ENCODE results near the gene DFFB.
A peak's percentile ranks its signal among the peaks of the same experiment; 100 is the strongest.
"Not testable (repeated sequence)": the region's sequence is repeated elsewhere in the genome, so short reads cannot be mapped to it uniquely, and the experiment has no call there.

The DFFB gene

GRCh38 chr1:3856923-3857790 is at the start of gene DFFB, which contains the start of gene CEP104:
Gene DFFB (plus strand): TSS chr1:3857476. CDS start chr1:3857604, 128 bp downstream.
Gene CEP104 (minus strand): TSS chr1:3857211. CDS start chr1:3852407, 4,804 bp downstream.
- H3K4me3 ChIP-seq (ENCODE audit: low read length), result peak within 1 kb of the TSS; percentile 97
- H3K9ac ChIP-seq (ENCODE audit: low read length), result peak within 1 kb of the TSS; percentile 78
- H3K27me3 ChIP-seq (ENCODE audit: control insufficient read depth, insufficient read depth, low read length), result no peaks in the 10 kb centered on the region
- H3K9me3 ChIP-seq (ENCODE audit: control insufficient read depth, low read length), result no peaks in the 10 kb centered on the region
- H3K4me1 ChIP-seq (ENCODE audit: control insufficient read depth, insufficient read depth, low read length), result peaks cover 22% of the 10 kb centered on the region
- no peaks in the 10 kb centered on the region for H3K36me3 ChIP-seq (ENCODE audit: control insufficient read depth, insufficient read depth, low read length)

GRCh38 chr1:3807769-3808168 is 49.5 kb upstream of the DFFB start:
- H3K4me1 ChIP-seq (ENCODE audit: control insufficient read depth, insufficient read depth, low read length), result no peaks in the 10 kb centered on the region
- H3K27me3 ChIP-seq (ENCODE audit: control insufficient read depth, insufficient read depth, low read length), result no peaks in the 10 kb centered on the region
- H3K9me3 ChIP-seq (ENCODE audit: control insufficient read depth, low read length), result no peaks in the 10 kb centered on the region
- H3K4me3 ChIP-seq (ENCODE audit: low read length), result no peak overlapping the region
- H3K36me3 ChIP-seq (ENCODE audit: control insufficient read depth, insufficient read depth, low read length), result no peaks in the 10 kb centered on the region
- H3K9ac ChIP-seq (ENCODE audit: low read length), result no peak overlapping the region

- Histone ChIP-seq H3K4me1 (ENCODE audit: control insufficient read depth, insufficient read depth, low read length) (no peaks in the 10 kb centered on the region), H3K4me3 (ENCODE audit: low read length) (no peak overlapping the region), H3K9me3 (ENCODE audit: control insufficient read depth, low read length) (no peaks in the 10 kb centered on the region), H3K36me3 (ENCODE audit: control insufficient read depth, insufficient read depth, low read length) (no peaks in the 10 kb centered on the region), H3K9ac (ENCODE audit: low read length) (no peak overlapping the region), H3K27me3 (ENCODE audit: control insufficient read depth, insufficient read depth, low read length) (no peaks in the 10 kb centered on the region)
These were observed 47.6 kb upstream of the DFFB start for GRCh38 chr1:3809680-3810079.

GRCh38 chr1:3810149-3810761 is 47.0 kb upstream of the DFFB start:
- H3K36me3 ChIP-seq (ENCODE audit: control insufficient read depth, insufficient read depth, low read length); H3K9ac ChIP-seq (ENCODE audit: low read length); H3K4me3 ChIP-seq (ENCODE audit: low read length); H3K4me1 ChIP-seq (ENCODE audit: control insufficient read depth, insufficient read depth, low read length); H3K9me3 ChIP-seq (ENCODE audit: control insufficient read depth, low read length); H3K27me3 ChIP-seq (ENCODE audit: control insufficient read depth, insufficient read depth, low read length): not testable (repeated sequence)

- Histone ChIP-seq H3K27me3 (ENCODE audit: control insufficient read depth, insufficient read depth, low read length) (no peaks in the 10 kb centered on the region), H3K9ac (ENCODE audit: low read length) (no peak overlapping the region), H3K4me3 (ENCODE audit: low read length) (no peak overlapping the region), H3K36me3 (ENCODE audit: control insufficient read depth, insufficient read depth, low read length) (no peaks in the 10 kb centered on the region), H3K4me1 (ENCODE audit: control insufficient read depth, insufficient read depth, low read length) (no peaks in the 10 kb centered on the region), H3K9me3 (ENCODE audit: control insufficient read depth, low read length) (no peaks in the 10 kb centered on the region)
These were observed 45.7 kb upstream of the DFFB start for GRCh38 chr1:3811595-3811911.

- no peaks in the 10 kb centered on the region for H3K4me1 ChIP-seq (ENCODE audit: control insufficient read depth, insufficient read depth, low read length)
- no peaks in the 10 kb centered on the region for H3K27me3 ChIP-seq (ENCODE audit: control insufficient read depth, insufficient read depth, low read length)
- no peak overlapping the region for H3K4me3 ChIP-seq (ENCODE audit: low read length)
- H3K36me3 ChIP-seq (ENCODE audit: control insufficient read depth, insufficient read depth, low read length), result no peaks in the 10 kb centered on the region
- no peak overlapping the region for H3K9ac ChIP-seq (ENCODE audit: low read length)
- no peaks in the 10 kb centered on the region for H3K9me3 ChIP-seq (ENCODE audit: control insufficient read depth, low read length)
These were observed 43.2 kb upstream of the DFFB start for GRCh38 chr1:3814065-3814464.

- Histone ChIP-seq H3K9me3 (ENCODE audit: control insufficient read depth, low read length) (no peaks in the 10 kb centered on the region), H3K4me3 (ENCODE audit: low read length) (no peak overlapping the region), H3K27me3 (ENCODE audit: control insufficient read depth, insufficient read depth, low read length) (no peaks in the 10 kb centered on the region), H3K36me3 (ENCODE audit: control insufficient read depth, insufficient read depth, low read length) (no peaks in the 10 kb centered on the region), H3K9ac (ENCODE audit: low read length) (no peak overlapping the region), H3K4me1 (ENCODE audit: control insufficient read depth, insufficient read depth, low read length) (no peaks in the 10 kb centered on the region)
These were observed 42.3 kb upstream of the DFFB start for GRCh38 chr1:3814771-3815561.

GRCh38 chr1:3816331-3817137 is 40.7 kb upstream of the DFFB start:
- no peak overlapping the region for H3K4me3 ChIP-seq (ENCODE audit: low read length)
- no peaks in the 10 kb centered on the region for H3K9me3 ChIP-seq (ENCODE audit: control insufficient read depth, low read length)
- no peaks in the 10 kb centered on the region for H3K27me3 ChIP-seq (ENCODE audit: control insufficient read depth, insufficient read depth, low read length)
- H3K9ac ChIP-seq (ENCODE audit: low read length), result no peak overlapping the region
- no peaks in the 10 kb centered on the region for H3K4me1 ChIP-seq (ENCODE audit: control insufficient read depth, insufficient read depth, low read length)
- no peaks in the 10 kb centered on the region for H3K36me3 ChIP-seq (ENCODE audit: control insufficient read depth, insufficient read depth, low read length)

GRCh38 chr1:3817138-3817740 is 40.0 kb upstream of the DFFB start:
- Histone ChIP-seq H3K9ac (ENCODE audit: low read length) (no peak overlapping the region), H3K4me1 (ENCODE audit: control insufficient read depth, insufficient read depth, low read length) (no peaks in the 10 kb centered on the region), H3K36me3 (ENCODE audit: control insufficient read depth, insufficient read depth, low read length) (no peaks in the 10 kb centered on the region), H3K27me3 (ENCODE audit: control insufficient read depth, insufficient read depth, low read length) (no peaks in the 10 kb centered on the region), H3K4me3 (ENCODE audit: low read length) (no peak overlapping the region), H3K9me3 (ENCODE audit: control insufficient read depth, low read length) (no peaks in the 10 kb centered on the region)

- Histone ChIP-seq H3K4me1 (ENCODE audit: control insufficient read depth, insufficient read depth, low read length) (no peaks in the 10 kb centered on the region), H3K27me3 (ENCODE audit: control insufficient read depth, insufficient read depth, low read length) (no peaks in the 10 kb centered on the region), H3K36me3 (ENCODE audit: control insufficient read depth, insufficient read depth, low read length) (no peaks in the 10 kb centered on the region), H3K9ac (ENCODE audit: low read length) (no peak overlapping the region), H3K4me3 (ENCODE audit: low read length) (no peak overlapping the region), H3K9me3 (ENCODE audit: control insufficient read depth, low read length) (no peaks in the 10 kb centered on the region)
These were observed 39.3 kb upstream of the DFFB start for GRCh38 chr1:3817821-3818597.

GRCh38 chr1:3819771-3820200 is 37.5 kb upstream of the DFFB start:
- no peak overlapping the region for H3K4me3 ChIP-seq (ENCODE audit: low read length)
- H3K36me3 ChIP-seq (ENCODE audit: control insufficient read depth, insufficient read depth, low read length), result no peaks in the 10 kb centered on the region
- H3K27me3 ChIP-seq (ENCODE audit: control insufficient read depth, insufficient read depth, low read length), result no peaks in the 10 kb centered on the region
- H3K9me3 ChIP-seq (ENCODE audit: control insufficient read depth, low read length), result no peaks in the 10 kb centered on the region
- no peaks in the 10 kb centered on the region for H3K4me1 ChIP-seq (ENCODE audit: control insufficient read depth, insufficient read depth, low read length)
- H3K9ac ChIP-seq (ENCODE audit: low read length), result no peak overlapping the region

Measured in mucosa of stomach (tissue), 1 donor.